Measurements from ENCODE around the gene ACTBL2.

DNA sequence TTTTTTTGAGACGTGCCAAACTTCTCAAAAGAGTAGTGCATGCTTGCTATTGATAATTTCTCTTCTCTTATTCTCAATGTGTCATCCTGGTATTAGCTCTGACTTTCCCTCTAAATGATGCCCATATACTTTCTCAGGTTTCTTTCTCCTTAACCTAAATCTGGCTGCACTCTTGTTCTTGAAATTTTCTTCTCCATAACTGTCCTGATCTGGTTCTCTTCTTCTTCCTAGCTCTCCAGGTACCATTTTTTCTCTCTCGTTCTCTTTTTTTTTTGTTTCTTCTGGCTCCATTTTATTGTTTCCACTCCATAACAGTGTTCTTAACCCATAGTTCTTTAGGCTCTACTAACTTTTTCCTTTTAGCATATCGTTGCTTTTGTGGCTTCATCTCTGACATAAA is 47.9 kb downstream of the ACTBL2 start:
- TF ChIP-seq, protein P1, sequence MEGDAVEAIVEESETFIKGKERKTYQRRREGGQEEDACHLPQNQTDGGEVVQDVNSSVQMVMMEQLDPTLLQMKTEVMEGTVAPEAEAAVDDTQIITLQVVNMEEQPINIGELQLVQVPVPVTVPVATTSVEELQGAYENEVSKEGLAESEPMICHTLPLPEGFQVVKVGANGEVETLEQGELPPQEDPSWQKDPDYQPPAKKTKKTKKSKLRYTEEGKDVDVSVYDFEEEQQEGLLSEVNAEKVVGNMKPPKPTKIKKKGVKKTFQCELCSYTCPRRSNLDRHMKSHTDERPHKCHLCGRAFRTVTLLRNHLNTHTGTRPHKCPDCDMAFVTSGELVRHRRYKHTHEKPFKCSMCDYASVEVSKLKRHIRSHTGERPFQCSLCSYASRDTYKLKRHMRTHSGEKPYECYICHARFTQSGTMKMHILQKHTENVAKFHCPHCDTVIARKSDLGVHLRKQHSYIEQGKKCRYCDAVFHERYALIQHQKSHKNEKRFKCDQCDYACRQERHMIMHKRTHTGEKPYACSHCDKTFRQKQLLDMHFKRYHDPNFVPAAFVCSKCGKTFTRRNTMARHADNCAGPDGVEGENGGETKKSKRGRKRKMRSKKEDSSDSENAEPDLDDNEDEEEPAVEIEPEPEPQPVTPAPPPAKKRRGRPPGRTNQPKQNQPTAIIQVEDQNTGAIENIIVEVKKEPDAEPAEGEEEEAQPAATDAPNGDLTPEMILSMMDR (IDR thresholded peaks at IDR 0.05) = no peak
- TF ChIP-seq POLR2A (IDR thresholded peaks at IDR 0.05) (no peak), EP300 (IDR thresholded peaks at IDR 0.05) (no peak)

All from tibial nerve (tissue), 4 donors.